ENCODE data around the gene C2orf42. TPM values are rescaled to one million over a fixed set of nuclear protein-coding genes. Genes with fewer than 3 reads are reported as not detected.
"Not testable (repeated sequence)": the region's sequence is repeated elsewhere in the genome, so short reads cannot be mapped to it uniquely, and the experiment has no call there.

Gene C2orf42
- total RNA-seq, 1 experiment from 2014 or later = 17.1 TPM

DNA sequence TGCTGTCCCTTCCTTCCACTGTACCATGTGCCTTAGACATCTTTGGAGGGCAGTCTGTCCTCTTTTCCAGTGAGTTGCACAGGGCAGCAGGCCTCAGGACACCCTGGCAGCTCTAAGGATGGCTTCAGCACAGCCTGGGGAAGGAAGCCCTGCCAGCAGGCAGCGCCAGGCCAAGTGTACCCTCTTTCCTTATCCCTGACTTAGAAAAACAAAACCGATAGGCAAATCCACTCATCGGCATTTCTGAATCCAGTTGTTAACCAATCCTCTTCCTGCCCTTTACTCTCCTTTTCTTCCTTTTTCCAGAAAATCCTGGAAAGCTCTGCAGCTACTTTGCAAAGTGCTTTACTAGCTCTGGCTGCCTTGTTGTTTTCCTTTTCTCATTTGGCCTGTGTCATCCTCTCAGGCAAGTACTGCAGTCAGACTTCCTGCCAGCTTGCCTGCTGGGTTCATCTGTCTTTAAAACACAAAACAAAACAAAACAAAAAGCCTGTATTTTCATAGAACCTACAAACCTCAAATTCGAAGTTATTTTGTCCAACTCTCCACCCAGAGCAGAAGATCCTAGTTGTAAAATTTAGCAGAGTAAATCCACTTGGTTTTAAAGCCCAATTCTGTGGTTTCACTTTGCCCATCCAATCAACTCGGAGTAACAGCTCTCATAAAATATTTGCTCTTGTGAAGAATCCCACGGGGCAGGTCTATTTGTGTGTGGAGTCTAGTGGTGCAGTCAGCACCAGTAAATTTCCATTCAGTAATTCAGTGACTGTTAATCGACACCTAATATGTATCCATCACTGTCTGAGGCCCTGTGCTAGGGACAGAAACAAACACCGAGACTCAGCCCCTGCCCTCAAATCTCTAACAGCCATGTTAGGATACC is 58.3 kb downstream of the C2orf42 start:
- Histone ChIP-seq H2AFZ (ENCODE audit: low read length) (peak overlapping the region; percentile 84), H3K9me3 (ENCODE audit: low read length) (no peaks in the 10 kb centered on the region), H3K9me2 (replicated peaks; ENCODE audit: low read length) (no peaks in the 10 kb centered on the region), H3K9ac (ENCODE audit: low read length) (peak overlapping the region; percentile 63), H4K20me1 (ENCODE audit: low read length) (no peaks in the 10 kb centered on the region), H3K4me2 (ENCODE audit: low read length) (peak overlapping the region; percentile 82), H3K27ac (ENCODE audit: low read length) (peak overlapping the region; percentile 67), H3K79me2 (ENCODE audit: low read length) (no peaks in the 10 kb centered on the region), H3K27me3 (ENCODE audit: low read length) (no peaks in the 10 kb centered on the region), H3K4me3 (ENCODE audit: low read length) (peak overlapping the region; percentile 62), H3K4me1 (ENCODE audit: insufficient read depth, low read length) (peaks cover 39% of the 10 kb centered on the region), H3K36me3 (ENCODE audit: low read depth, low read length) (no peaks in the 10 kb centered on the region), H3F3A (ENCODE audit: low read length, unreplicated experiment) (no peaks in the 10 kb centered on the region)
- ChIA-PET POLR2A (ENCODE audit: unreplicated experiment) (interaction anchor here (0.5 to 1.1 kb wide), 5 partner anchors 10 to 219 kb away, joined by 4 to 7 read pairs (median 5); no protein-coding TSS in a partner anchor), CTCF (interaction anchor here (0.9 kb wide), 1 partner anchor 218 kb away, joined by 3 read pairs; the partner anchor contains the start of gene MXD1)
- TSS peak; percentile 93 for BruUV-seq (replicated peaks)
- ATAC-seq (peak; percentile 75), DNase-seq (peak; percentile 52)
- TF ChIP-seq EZH2phosphoT487 (IDR thresholded peaks at IDR 0.05; ENCODE audit: borderline replicate concordance, low read length) (no peak), EZH2 (IDR thresholded peaks at IDR 0.05; ENCODE audit: low read length, unreplicated experiment) (no peak)
- TF ChIP-seq, protein P1, sequence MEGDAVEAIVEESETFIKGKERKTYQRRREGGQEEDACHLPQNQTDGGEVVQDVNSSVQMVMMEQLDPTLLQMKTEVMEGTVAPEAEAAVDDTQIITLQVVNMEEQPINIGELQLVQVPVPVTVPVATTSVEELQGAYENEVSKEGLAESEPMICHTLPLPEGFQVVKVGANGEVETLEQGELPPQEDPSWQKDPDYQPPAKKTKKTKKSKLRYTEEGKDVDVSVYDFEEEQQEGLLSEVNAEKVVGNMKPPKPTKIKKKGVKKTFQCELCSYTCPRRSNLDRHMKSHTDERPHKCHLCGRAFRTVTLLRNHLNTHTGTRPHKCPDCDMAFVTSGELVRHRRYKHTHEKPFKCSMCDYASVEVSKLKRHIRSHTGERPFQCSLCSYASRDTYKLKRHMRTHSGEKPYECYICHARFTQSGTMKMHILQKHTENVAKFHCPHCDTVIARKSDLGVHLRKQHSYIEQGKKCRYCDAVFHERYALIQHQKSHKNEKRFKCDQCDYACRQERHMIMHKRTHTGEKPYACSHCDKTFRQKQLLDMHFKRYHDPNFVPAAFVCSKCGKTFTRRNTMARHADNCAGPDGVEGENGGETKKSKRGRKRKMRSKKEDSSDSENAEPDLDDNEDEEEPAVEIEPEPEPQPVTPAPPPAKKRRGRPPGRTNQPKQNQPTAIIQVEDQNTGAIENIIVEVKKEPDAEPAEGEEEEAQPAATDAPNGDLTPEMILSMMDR (conservative IDR thresholded peaks at IDR 0.05; ENCODE audit: low read depth, low read length) = no peak
- intact Hi-C loops (cut with micrococcal nuclease) = no loop called here

DNA sequence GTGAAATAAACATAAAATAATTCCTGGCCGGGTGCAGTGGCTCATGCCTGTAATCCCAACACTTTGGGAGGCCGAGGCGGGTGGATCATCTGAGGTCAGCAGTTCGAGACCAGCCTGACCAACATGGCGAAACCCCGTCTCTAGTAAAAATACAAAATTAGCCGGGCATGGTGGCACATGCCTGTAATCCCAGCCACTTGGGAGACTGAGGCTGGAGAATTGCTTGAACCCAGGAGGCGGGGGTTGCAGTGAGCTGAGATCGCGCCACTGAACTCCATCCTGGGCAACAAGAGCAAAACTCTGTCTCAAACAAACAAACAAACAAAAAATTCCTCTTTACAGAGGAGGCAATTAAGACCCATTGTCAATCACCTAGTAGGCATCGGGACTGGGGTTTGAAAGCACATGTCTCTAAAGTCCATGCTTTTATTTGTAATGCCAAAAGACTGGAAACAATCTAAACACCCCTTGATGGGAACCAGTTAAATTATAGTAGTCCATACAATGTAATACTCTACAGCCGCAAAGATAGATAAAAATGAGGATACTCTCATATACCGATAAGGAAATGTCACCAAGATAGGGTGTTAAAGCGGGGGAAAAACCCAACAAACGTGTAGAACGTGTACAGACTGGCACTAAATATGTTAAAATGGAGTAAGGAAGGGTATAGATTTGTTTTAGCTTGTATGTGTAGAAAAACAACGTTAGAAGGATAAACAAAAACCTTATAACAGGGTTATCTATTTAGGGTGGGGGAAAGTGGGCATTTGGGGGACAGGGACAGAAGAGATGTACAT is 59.3 kb downstream of the C2orf42 start:
- H3K79me2 ChIP-seq (ENCODE audit: low read length); intact Hi-C loops (cut with micrococcal nuclease); H3K9me3 ChIP-seq (ENCODE audit: low read length); POLR2A ChIA-PET (ENCODE audit: unreplicated experiment); H3K4me3 ChIP-seq (ENCODE audit: low read length); ATAC-seq; H3K27ac ChIP-seq (ENCODE audit: low read length); H3K36me3 ChIP-seq (ENCODE audit: low read depth, low read length); BruUV-seq (replicated peaks); H4K20me1 ChIP-seq (ENCODE audit: low read length); H3K27me3 ChIP-seq (ENCODE audit: low read length); DNase-seq; H3F3A ChIP-seq (ENCODE audit: low read length, unreplicated experiment); H3K9me2 ChIP-seq (replicated peaks; ENCODE audit: low read length): not testable (repeated sequence)
- CTCF ChIA-PET = interaction anchor here (0.6 to 0.9 kb wide), 2 partner anchors 35 to 217 kb away, joined by 3 to 10 read pairs; partner anchors contain the start of gene MXD1
- peak overlapping the region; percentile 84 for H2AFZ ChIP-seq (ENCODE audit: low read length)
- peak overlapping the region; percentile 82 for H3K4me2 ChIP-seq (ENCODE audit: low read length)
- peaks cover 36% of the 10 kb centered on the region for H3K4me1 ChIP-seq (ENCODE audit: insufficient read depth, low read length)
- H3K9ac ChIP-seq (ENCODE audit: low read length) = peak overlapping the region; percentile 63; the same call in 1 of the 2 replicates

DNA sequence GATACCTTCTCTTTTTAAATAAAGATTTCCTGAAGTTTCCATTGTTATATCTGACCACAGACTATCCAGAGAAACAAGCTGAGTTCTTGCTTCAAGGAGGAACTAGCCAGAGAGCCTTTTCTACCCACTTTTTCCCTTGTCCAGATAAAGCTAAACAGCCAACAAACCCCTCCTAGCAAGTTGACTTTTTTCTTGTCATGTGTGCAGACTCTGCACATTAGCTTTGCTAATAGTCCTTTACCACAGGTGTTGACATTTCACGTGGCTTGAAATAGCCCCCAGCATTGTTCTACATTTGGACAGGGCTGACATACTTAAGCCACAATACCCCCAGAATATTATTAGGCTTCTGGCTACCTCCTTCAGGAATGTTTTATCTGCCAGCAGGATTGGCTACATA is 62.8 kb downstream of the C2orf42 start:
- POLR2A ChIA-PET (ENCODE audit: unreplicated experiment) = interaction anchor here (0.6 kb wide), 1 partner anchor 32 kb away, joined by 5 read pairs; no protein-coding TSS in a partner anchor

More for the DNA sequence above, 62.8 kb downstream of the C2orf42 start:
- Histone ChIP-seq H3K9me3 (ENCODE audit: low read length) (no peaks in the 10 kb centered on the region), H3K4me2 (ENCODE audit: low read length) (no peak overlapping the region), H3K9me2 (replicated peaks; ENCODE audit: low read length) (no peaks in the 10 kb centered on the region), H3F3A (ENCODE audit: low read length, unreplicated experiment) (no peaks in the 10 kb centered on the region), H3K27ac (ENCODE audit: low read length) (no peak overlapping the region), H3K9ac (ENCODE audit: low read length) (no peak overlapping the region), H2AFZ (ENCODE audit: low read length) (no peak overlapping the region), H3K4me3 (ENCODE audit: low read length) (no peak overlapping the region), H3K36me3 (ENCODE audit: low read depth, low read length) (no peaks in the 10 kb centered on the region), H4K20me1 (ENCODE audit: low read length) (no peaks in the 10 kb centered on the region), H3K27me3 (ENCODE audit: low read length) (no peaks in the 10 kb centered on the region), H3K79me2 (ENCODE audit: low read length) (no peaks in the 10 kb centered on the region), H3K4me1 (ENCODE audit: insufficient read depth, low read length) (peaks cover 36% of the 10 kb centered on the region)
- TF ChIP-seq EZH2phosphoT487 (IDR thresholded peaks at IDR 0.05; ENCODE audit: borderline replicate concordance, low read length) (no peak), EZH2 (IDR thresholded peaks at IDR 0.05; ENCODE audit: low read length, unreplicated experiment) (no peak)
- TF ChIP-seq, protein P1 (conservative IDR thresholded peaks at IDR 0.05; ENCODE audit: low read depth, low read length) = no peak
- CTCF ChIA-PET = no interaction called here
- no peak for ATAC-seq
- intact Hi-C loops (cut with micrococcal nuclease) = no loop called here
- no peak for DNase-seq
- BruUV-seq (replicated peaks) = no TSS peak
